K562 (cell line): Measurements from ENCODE around the gene PDIA4. TPM values are rescaled to one million over a fixed set of nuclear protein-coding genes. Genes with fewer than 3 reads are reported as not detected.

Experiments used
- CBX1 ChIP-seq: sonication (generic); IDR thresholded peaks from 2 replicates; pipeline ENCODE4 v1.6.1; 2016; ENCODE audit warnings: antibody characterized with exemption, low read depth, mild to moderate bottlenecking
- CC2D1A ChIP-seq: fragments of 450-650 bp; IDR thresholded peaks from 2 replicates; pipeline ENCODE4 v1.6.1; 2017; ENCODE audit warnings: mild to moderate bottlenecking
- POLR2G ChIP-seq: fragments of 200-400 bp; formaldehyde crosslinking; IDR thresholded peaks from 2 replicates; pipeline ENCODE4 v1.6.1; 2017; ENCODE audit warnings: low read depth, mild to moderate bottlenecking, antibody characterized with exemption, low read length, moderate library complexity
- ZC3H8 ChIP-seq: fragments of 450-650 bp; IDR thresholded peaks from 2 replicates; pipeline ENCODE4 v1.6.1; 2017
- ZNF143 ChIP-seq: sonication (generic); formaldehyde crosslinking; IDR thresholded peaks from 2 replicates; pipeline ENCODE4 v1.9.0; 2022; ENCODE audit warnings: mild to moderate bottlenecking, missing genetic modification reagents
- polyA plus RNA-seq, 8 experiments: library from polyadenylated mRNA; depleted of rRNA in 4 of 8; stranded (reverse) in 5 of 8; unstranded in 3 of 8; fragments of >200 nt; fragmentation: Nextera tagmentation in 2 of 8; fragmentation: Illumina TruSeq in 1 of 8; extraction: Ambion mirVana in 2 of 8; extraction: Trizol in 1 of 8; gene quantifications; 2 replicates each; pipeline versions ENCODE4 v1.2.1 to v1.2.3, GENCODE V29; 2011 to 2014; ENCODE audit warnings: inconsistent platforms in 1 of 8, missing spikeins in 1 of 8
- total RNA-seq, 7 experiments: library from RNA; depleted of rRNA in 6 of 7; stranded (reverse); fragments of >200 nt in 6 of 7; fragmentation: Illumina TruSeq in 2 of 7; extraction: Trizol in 2 of 7; gene quantifications; 2 replicates each; pipeline versions ENCODE4 v1.2.1 to v1.2.3, GENCODE V29; 2011 to 2021; ENCODE audit warnings: low replicate concordance in 1 of 7
- TF ChIP-seq, protein P1 (sequence below), 2 experiments: fragments of 450-650 bp in 1 of 2; sonication (generic) in 1 of 2; formaldehyde crosslinking in 1 of 2; IDR thresholded peaks; 2 replicates each; pipeline versions ENCODE4 v1.7.1 to v1.9.0; 2016 to 2022; ENCODE audit warnings: inconsistent platforms in 1 of 2, mild to moderate bottlenecking in 1 of 2, missing genetic modification reagents in 1 of 2
- TF ChIP-seq, protein P2 (sequence below): IDR thresholded peaks from 2 replicates; pipeline ENCODE4 v1.6.1; 2012; ENCODE audit warnings: low read depth, low read length, improper control_type of control experiment, borderline replicate concordance

The PDIA4 gene
- total and polyA plus RNA-seq, 9 of the 15 experiments (the other 6 are each of a cell fraction or from before 2014, with no cell fraction given) = 9.1 to 175 (median 146) TPM

DNA sequence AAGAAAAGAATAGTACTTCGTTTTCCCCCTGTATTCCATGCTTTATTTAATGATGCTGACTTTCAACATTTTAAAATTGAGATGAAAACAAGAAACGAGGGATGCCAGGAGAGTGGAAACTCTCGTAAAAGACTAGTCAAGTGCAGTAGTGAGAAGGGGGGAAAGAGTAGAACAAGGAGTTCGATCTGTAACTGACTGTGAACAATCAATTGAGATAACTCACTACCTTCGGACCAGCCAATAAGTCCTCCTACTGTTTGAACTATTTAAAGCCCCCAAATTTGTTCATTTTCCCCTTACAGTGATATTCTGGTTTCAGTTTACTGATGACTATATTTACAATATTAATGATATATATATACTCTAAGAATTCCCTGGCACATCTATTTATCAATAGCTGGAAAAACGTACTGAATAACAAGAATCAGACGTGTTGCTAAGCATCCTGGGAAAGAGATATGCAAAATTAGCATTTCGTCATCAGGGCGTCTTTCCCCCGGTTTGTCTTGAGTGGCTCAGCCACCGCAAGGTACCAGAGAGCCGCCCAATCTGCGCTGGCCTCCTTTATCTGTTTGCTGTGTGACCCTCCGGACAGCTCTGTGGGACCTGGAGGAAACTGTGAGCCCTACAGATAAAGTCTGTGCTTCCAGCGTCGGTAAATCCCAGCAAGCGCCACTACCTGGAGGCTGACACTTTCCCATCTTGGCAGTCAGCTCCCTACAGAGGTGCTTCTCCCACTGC is 41.1 kb downstream of the PDIA4 start (continued):
- TF ChIP-seq, protein P1, sequence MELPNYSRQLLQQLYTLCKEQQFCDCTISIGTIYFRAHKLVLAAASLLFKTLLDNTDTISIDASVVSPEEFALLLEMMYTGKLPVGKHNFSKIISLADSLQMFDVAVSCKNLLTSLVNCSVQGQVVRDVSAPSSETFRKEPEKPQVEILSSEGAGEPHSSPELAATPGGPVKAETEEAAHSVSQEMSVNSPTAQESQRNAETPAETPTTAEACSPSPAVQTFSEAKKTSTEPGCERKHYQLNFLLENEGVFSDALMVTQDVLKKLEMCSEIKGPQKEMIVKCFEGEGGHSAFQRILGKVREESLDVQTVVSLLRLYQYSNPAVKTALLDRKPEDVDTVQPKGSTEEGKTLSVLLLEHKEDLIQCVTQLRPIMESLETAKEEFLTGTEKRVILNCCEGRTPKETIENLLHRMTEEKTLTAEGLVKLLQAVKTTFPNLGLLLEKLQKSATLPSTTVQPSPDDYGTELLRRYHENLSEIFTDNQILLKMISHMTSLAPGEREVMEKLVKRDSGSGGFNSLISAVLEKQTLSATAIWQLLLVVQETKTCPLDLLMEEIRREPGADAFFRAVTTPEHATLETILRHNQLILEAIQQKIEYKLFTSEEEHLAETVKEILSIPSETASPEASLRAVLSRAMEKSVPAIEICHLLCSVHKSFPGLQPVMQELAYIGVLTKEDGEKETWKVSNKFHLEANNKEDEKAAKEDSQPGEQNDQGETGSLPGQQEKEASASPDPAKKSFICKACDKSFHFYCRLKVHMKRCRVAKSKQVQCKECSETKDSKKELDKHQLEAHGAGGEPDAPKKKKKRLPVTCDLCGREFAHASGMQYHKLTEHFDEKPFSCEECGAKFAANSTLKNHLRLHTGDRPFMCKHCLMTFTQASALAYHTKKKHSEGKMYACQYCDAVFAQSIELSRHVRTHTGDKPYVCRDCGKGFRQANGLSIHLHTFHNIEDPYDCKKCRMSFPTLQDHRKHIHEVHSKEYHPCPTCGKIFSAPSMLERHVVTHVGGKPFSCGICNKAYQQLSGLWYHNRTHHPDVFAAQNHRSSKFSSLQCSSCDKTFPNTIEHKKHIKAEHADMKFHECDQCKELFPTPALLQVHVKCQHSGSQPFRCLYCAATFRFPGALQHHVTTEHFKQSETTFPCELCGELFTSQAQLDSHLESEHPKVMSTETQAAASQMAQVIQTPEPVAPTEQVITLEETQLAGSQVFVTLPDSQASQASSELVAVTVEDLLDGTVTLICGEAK (IDR thresholded peaks at IDR 0.05) = peak; percentile 90
- TF ChIP-seq, protein P1 (CRISPR knock-in tag; IDR thresholded peaks at IDR 0.05) = no peak
- TF ChIP-seq, protein P2, sequence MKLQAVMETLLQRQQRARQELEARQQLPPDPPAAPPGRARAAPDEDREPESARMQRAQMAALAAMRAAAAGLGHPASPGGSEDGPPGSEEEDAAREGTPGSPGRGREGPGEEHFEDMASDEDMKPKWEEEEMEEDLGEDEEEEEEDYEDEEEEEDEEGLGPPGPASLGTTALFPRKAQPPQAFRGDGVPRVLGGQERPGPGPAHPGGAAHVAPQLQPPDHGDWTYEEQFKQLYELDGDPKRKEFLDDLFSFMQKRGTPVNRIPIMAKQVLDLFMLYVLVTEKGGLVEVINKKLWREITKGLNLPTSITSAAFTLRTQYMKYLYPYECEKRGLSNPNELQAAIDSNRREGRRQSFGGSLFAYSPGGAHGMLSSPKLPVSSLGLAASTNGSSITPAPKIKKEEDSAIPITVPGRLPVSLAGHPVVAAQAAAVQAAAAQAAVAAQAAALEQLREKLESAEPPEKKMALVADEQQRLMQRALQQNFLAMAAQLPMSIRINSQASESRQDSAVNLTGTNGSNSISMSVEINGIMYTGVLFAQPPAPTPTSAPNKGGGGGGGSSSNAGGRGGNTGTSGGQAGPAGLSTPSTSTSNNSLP = peak; percentile 88; the same call in 1 of the 2 replicates
- TF ChIP-seq CBX1 = no peak
- peak; percentile 73; the same call in 1 of the 2 replicates for TF ChIP-seq ZC3H8
- peak; percentile 89 for TF ChIP-seq ZNF143 (CRISPR knock-in tag)
- TF ChIP-seq POLR2G = 0 out of 2 replicates have a peak, but pooled peaks have one; percentile 23
- no peak; the same call in 1 of the 2 replicates for TF ChIP-seq CC2D1A
